Activated CD4-positive, CD25-positive, alpha-beta regulatory T cell (primary cell): ENCODE data around the gene PNISR.

Source experiments
- DNase-seq, 4 experiments: peaks; one replicate each; lab custom pipeline; 2025; lab: John Stamatoyannopoulos, UW

Gene PNISR

DNA sequence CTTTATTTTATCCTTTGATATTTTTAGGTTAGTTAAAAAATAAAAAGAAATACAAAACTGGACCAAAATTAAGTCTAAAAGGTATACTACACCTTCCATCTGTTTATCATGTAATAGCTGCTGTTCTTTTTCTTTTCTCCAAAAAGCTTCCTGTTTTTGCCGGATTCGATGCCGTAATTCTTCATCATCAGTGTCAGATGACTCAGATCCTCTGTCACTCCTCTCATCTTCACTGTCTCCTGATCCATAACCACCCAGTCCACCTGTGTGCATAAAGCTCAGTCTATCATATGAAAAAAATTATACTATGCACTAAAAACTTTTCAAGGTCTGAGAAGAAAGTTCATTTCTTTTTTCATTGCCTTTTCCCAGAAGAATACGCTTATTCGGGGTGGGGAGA, 22.7 kb downstream of the PNISR start:
- no peak for DNase-seq

DNA sequence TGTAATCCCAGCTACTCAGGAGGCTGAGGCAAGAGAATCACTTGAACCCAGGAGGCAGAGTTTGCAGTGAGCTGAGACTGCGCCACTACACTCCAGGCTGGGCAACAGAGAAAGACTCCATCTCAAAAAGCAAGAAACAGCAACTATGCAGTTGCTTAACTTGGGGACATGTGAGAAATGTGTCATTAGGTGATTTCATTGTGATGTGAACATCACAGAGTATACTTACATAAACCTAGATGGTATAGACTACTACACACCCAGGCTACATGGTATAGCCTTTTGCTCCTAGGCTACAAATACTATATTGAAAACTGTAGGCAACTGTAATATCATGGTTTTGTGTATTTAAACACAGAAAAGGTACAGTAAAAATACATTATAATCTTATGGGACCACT, 27.8 kb downstream of the PNISR start:
- no peak for DNase-seq

- DNase-seq, result peak; percentile 28 to 45 (median 42)
These were observed 31.2 kb downstream of the PNISR start, which contains the start of gene COQ3 for GRCh38 chr6:99393698-99394531. COQ3 (minus strand) TSS chr6:99394195; CDS start chr6:99394179, 16 bp downstream.

GRCh38 chr6:99393366-99393697, 31.8 kb downstream of the PNISR start:
- no peak for DNase-seq

DNA sequence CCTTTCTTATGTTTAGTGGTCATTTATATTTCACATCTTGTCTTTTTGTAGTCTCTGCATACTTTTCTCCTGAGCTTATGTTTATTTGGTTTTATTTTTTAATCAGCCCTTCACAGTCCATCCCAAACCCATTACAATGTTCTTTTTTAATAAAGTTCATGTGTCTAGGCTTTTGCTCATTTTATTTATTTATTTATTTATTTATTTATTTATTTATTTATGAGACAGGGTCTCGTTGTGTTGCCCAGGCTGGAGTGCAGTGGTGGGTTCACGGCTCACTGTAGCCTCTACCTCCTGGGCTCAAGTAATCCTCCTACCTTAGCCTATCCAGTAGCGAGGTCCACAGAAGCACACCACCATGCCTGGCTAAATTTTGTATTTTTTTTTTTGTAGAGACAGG, 34.2 kb downstream of the PNISR start:
- no peak for DNase-seq

DNA sequence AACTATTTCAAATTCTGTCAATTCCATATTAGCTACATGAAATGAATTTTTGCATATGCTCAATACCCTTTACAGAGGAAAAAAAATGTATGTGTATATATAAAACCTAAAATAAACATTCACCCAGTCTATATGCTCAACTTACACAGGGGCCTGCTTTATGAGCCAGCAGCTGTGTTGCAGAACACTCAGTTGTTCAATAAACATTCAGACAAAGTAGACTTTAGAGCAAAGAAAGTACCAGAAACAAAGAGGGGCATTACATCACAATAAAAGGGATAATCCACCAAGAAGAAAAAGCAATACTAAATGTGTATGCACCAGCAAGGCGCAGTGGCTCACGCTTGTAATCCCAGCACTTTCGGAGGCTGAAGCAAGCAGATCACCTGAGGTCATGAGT, 40.6 kb downstream of the PNISR start:
- no peak for DNase-seq

DNA sequence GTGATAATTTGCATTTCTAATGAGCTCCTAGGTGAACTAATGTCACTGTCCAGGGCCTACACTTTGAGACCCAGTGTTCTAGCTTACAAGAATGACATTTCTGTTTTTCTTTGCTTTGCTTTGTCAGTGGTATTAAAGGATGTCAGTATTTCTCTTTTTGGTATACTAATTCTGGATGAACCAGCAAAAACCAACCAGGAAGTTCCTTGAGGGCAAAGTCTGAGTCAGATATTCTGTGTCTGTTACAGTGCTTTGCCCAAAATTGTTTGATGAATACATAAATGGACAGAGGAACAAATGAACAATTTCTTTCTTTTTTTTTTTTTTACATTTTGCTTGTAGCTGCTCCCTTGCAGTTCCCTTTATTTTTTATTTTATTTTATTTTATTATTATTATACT, 46.5 kb downstream of the PNISR start:
- DNase-seq, result no peak

GRCh38 chr6:99369533-99369932, 55.6 kb downstream of the PNISR start:
- no peak for DNase-seq

- no peak for DNase-seq
These were observed 58.3 kb downstream of the PNISR start for GRCh38 chr6:99366852-99367251.

DNA sequence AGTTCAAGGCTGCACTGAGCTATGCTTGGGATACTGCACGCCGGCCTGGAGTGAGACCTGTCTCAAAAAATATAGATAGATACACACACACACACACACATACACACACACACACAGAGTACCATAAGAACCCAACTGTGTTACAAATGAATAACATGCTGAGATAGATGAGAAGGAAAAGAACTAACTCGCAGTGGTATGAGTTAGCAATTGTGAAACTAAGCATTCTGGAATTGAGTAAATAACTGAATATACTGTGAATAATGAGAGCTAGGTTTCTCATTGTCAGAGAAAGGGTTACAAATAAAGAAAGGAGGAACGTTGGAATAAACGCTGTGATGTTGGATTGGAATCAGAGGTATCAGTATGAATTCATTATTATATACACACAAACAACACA, 61.1 kb downstream of the PNISR start:
- no peak for DNase-seq

DNA sequence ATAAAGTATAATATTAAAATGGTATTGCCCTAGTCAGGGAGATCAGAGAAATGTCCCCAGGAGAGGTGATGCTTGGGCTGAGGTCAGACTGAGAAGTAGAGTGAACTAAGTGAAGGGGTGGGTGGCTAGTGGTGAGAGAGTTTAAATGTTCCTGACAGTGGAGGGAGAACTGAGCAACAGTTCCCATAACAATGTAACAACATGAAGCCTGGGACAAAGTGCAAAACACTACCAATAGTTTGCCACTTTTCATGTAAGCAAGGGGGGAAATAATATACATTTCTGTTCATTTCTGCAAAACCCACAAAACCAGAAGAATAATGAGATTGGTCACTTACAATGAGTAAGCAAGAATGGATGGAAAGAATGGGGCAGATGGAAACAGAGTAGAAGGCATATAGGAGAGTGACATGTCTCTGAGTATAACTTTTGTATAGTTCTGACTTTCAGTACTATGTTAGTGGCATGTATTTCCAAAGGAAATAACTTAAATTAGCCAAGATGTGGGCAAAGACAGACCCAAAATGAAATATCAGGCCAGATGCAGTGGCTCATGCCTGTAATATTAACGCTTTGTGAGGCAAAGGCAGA, 62.3 kb downstream of the PNISR start:
- no peak for DNase-seq

GRCh38 chr6:99359800-99360199, 65.3 kb downstream of the PNISR start:
- DNase-seq, result no peak

DNA sequence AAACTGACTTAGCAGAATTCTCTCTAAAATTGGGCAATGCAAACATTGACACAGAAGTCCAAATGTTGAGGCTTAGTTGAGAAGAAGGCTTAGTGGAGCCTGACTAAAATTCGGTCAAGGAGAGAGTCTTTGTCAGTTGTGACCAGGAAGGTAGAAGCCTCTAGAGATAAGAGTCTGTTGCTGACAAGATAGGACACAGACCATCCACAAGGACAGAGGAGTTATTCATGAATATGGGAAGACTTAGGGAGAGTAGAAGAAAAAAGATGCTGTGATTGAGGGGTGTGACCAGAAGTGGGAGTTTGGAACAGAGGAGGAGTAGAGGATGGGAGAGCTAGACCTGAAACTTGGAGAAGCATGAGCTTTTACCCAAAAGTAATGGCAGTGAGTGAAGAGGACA, 68.5 kb downstream of the PNISR start:
- no peak for DNase-seq

- DNase-seq, result no peak
These were observed 70.1 kb downstream of the PNISR start for GRCh38 chr6:99354983-99355382.

GRCh38 chr6:99353126-99353525, 72.0 kb downstream of the PNISR start:
- DNase-seq, result no peak

- no peak for DNase-seq
These were observed 74.5 kb downstream of the PNISR start for GRCh38 chr6:99350573-99350972.

DNA sequence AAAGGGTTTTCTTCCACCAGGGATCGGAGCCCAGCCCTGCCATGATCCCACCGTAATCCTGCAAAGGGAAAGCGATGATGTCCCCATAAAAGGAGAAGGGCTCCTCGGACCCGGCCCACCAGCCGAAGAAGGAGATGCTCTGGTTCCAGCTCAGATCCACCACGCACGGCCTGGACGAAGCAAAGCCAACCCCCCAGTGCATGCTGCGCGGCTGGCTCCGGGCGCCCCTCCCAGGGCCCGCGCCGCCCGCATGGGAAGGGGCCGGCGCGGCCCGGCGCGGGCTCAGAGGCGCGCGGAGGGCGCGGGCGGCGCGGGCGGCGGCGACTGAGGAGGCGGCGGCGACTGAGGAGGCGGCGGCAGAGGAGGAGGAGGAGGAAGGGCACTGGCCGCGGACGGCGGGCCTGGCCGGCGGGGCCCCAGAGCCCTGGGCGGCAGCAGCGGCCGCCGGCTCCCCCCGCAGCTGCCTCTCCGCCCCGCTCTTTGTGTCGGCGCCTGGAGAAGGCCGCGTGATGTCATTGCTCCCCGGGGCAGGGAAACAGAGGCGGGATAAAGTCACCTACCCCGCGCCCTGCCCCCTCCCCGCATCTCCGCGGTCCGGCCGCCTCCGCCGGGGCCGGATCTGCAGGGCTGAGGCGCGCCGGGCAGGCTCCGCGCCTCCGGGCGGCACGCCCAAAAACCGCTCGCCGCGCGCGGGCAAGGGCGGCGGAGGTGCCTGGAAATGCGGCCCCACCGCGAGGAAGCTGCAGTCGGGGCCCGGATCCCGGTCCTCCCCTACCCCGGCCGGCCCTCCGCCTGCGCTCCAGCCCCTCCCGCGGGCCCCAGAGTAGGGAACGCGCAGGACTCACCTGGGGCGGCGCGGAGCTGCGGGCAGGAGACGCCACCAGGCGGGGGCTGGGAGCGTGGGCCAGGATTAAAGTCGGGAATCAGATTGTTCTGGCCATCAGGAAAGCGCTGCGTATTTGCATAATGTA, 75.7 kb downstream of the PNISR start, which contains the start of gene FAXC:
FAXC (minus strand) TSS at position 504 of the 971 bp plus-strand sequence; CDS start at position 202, 302 bp downstream.
- no peak for DNase-seq

DNA sequence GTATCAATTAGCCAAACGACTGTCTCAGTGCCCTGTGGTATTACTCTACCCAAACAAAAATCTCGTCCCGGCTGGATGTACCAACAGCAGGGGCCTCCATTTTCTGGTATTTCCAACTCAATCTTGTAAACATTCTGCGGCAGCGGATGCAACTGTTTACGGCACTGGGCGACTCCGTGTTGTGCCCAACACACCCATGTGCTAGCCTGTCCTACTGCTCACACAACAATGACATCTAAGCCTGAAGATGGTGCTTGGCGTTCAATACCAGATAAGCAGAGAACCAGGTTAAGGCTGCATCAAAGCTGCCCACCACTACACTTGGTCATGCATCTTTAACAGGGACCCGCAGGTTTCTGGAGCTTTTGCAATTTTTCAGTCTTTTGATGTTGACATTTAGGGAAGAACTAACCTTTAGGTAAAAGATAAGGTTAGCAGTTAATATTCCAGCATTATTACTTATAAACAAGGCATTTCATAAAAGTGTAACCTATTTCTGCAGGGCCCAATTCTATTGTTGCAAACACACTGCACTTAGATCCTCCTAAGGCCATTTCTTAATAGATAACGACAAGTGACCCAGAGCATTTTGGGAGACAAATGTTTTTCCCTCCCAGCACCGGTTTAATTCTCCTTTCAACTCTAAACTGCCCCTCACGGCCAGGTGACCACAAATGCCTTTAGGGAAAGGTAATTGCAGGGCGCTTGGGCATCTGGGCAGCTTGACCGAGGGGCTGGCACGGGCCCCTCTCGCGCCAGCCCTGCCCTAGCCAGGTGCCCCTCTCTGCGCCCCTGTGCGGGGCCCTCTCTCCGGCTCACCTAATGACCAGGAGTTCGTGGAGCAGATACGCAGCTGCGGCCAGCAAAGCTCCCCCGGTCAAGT, 76.6 kb downstream of the PNISR start:
- DNase-seq, result no peak
